Middle frontal gyrus (tissue), 1 donor: ENCODE measurements around the gene IFT74.
"Not testable (repeated sequence)": the region's sequence is repeated elsewhere in the genome, so short reads cannot be mapped to it uniquely, and the experiment has no call there.

Experiments
- DNase-seq: peaks from one replicate; pipeline ENCODE4 v3.0.0-alpha.2; 2015; ENCODE audit warnings: low spot score; ENCODE audit errors: extremely low spot score

Gene IFT74

GRCh38 chr9:27073841-27074728 lies 117.9 kb downstream of the IFT74 start:
- no peak for DNase-seq

GRCh38 chr9:27078685-27079084 lies 122.5 kb downstream of the IFT74 start:
- DNase-seq, result no peak

DNA sequence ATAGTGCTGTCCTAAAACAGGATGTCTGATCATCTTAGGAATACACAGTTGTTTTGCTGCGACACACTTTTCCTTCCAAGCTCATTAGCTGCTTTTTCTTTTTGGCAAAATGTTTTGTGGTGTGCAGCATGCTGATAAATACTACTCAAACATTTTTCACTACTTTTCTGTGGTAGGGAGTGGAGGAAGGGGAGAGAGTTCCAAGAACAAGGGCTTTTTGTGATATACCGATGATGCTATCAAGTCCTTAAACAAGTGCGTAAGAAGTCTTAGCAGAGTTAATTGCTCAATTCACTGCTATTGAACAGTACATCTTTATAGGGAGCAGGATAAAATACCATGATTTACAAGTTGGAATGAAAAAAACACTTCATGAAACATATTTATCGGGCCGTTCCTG lies 129.2 kb downstream of the IFT74 start:
- DNase-seq, result no peak

DNA sequence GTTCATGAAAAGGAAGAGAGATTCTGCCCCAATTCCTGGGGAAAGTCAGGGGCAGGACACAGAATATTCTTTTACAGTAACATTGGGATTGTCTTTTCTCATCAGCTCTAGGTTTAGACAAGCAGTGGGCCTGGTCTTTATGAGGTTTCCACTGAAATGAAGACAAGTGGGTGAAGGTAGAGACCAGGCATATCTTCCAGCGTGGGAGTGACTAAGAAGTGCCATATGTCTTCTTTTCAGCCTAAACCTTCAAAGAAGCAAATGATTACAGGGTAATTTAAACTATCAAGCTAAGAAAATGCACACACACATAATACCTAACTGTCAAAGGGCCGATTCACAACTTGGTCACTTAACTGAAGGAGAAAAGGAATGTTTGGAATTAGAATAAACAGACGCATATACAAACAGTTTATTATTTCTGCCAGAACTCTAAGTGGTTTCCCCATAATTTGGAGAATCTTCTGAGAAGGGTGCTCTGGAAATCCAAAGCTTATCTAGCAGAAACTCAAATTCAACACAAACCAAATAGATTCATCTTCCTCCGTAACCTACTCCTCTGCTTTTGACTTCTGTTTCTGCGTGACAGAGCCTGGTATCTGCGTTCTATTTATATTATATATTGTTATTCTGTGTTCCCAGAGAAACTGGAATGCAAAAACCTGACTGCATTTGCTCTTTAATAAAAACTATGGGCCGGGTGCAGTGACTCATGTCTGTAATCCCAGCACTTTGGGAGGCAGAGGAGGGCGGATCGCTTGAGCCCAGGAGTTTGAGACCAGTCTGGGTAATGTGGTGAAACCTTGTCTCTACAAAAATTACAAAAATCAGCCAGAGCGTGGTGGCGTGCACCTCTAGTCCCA lies 130.8 kb downstream of the IFT74 start:
- DNase-seq, result no peak

DNA sequence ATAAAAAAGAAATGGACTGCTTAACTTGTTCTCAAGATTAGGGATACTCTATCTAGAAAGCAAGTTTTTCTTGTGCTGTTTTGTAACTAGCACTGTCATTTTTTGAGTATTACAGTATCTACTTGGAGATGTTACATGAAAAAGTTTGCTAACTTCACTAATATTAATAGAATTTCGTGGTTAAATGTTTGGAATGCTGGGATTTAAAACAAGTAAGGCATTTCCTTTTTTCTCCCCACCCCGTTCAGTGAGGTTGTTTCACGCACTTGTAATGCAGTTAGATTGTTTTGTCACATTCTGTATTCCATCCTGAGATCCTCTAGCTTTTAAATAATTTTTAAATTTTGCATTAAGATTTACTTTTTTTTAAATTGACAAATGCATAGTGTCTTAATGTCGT lies 132.8 kb downstream of the IFT74 start:
- DNase-seq, result no peak

GRCh38 chr9:27089706-27090105 lies 133.5 kb downstream of the IFT74 start:
- no peak for DNase-seq

DNA sequence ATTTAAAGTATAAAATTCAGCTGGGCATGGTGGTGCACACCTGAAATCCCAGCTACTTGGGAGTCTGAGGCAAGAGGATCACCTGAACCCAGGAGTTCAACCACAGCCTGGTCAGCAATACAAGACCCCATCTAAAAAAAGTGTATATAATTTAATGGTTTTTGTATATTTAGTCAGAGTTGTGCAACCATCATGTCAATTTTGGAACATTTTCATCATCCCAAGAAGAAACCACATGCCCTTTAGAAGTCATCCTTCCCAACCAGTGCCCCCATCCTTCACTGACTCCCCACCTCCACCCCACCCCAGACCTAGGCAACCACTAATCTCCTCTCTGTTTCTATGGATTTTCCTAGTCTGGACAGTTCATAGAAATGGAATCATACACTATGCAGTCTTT lies 134.0 kb downstream of the IFT74 start:
- DNase-seq, result no peak

GRCh38 chr9:27090711-27091110 lies 134.5 kb downstream of the IFT74 start:
- no peak for DNase-seq

DNA sequence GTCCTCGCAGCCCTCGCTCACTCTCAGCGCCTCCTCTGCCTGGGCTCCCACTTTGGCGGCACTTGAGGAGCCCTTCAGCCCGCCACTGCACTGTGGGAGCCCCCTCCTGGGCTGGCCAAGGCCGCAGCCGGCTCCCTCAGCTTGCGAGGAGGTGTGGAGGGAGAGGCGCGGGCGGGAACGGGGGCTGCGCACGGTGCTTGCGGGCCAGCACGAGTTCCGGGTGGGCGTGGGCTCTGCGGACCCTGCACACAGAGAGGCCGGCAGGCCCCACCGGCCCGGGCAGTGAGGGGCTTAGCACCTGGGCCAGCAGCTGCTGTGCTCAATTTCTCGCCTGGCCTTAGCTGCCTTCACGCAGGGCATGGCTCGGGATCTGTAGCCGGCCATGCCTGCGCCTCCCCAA lies 136.3 kb downstream of the IFT74 start:
- DNase-seq, result not testable (repeated sequence)

GRCh38 chr9:27093384-27094067 lies 137.3 kb downstream of the IFT74 start:
- not testable (repeated sequence) for DNase-seq

DNA sequence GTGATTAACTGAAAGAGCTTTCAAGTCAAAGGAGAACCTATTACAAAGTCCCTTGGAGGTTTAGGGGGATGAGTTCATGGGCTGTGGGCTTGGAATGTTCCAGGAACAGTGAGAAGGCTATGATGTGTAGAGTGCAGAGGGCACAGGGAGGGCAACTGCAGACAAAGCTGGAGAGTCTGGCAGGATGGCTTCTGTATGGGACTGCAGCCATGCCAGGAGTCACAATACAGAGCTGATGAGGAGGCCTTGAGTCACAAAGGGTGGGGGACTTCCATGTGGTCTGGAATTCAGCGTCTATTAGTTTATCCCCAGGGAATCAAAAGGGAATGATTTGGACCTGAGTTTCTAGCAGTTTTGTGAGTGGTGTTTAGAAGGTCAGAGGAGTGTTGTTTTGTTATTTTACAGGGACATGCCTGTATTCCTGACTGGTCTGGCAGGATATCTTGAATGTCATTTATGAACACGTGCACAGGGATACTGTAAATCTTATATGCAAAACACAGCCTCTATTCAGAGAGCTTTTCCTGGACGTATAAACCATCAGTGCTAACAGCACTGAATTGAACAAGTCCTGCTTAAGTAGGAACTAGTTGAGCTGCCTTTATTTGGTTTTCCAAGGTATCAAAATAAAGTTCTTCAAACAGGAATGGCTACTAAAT lies 138.6 kb downstream of the IFT74 start:
- no peak for DNase-seq

- no peak for DNase-seq
Measured at GRCh38 chr9:27107241-27107640, 151.0 kb downstream of the IFT74 start.

GRCh38 chr9:27108981-27109541 lies 152.8 kb downstream of the IFT74 start, which contains the start of gene TEK:
TSS of gene TEK (plus strand) at chr9:27109225. CDS start at chr9:27109591, 366 bp downstream.
- DNase-seq, result no peak

GRCh38 chr9:27109621-27110020 lies 153.4 kb downstream of the IFT74 start:
- no peak for DNase-seq

DNA sequence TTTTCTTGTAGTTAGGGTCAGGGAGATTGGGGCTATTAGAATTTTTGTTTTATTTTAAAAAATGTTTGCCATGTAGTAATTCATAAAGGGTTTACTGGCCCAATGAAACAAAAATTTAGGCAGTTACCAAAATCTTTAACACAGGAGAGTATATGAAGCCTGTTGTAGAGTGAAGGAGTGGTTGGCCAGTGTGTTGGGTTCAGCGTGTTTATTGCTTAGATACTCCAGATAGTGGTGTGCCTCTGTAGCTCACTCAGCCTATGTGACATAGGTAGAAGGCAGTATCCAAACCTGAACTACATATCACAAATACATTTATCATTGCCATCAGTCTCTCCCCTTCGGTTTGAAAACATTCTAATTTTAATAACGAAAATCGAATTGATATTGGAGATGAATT lies 154.0 kb downstream of the IFT74 start:
- no peak for DNase-seq

GRCh38 chr9:27112235-27112634 lies 156.0 kb downstream of the IFT74 start:
- no peak for DNase-seq
